ENCODE results near the gene ZC3H10.

- TF ChIP-seq CTCF (conservative IDR thresholded peaks at IDR 0.05 in 1 of 2, IDR thresholded peaks at IDR 0.05 in 1 of 2; ENCODE audit: extremely low read depth in 1 of 2, insufficient read depth in 1 of 2, low read depth in 1 of 2, low read length in 2 of 2) (no peak), EZH2 (IDR thresholded peaks at IDR 0.05; ENCODE audit: borderline replicate concordance, low read length) (no peak)
Observed at GRCh38 chr12:56143870-56144269, 25.8 kb downstream of the ZC3H10 start.

Data from mammary epithelial cell (primary cell).